NCI-H2196 treated with DMSO at 0.1 percent for 48 hours (cell line): Measurements from ENCODE around the gene CROCC2.

Experiments
- DNase-seq: peaks from one replicate; lab custom pipeline; 2025; ENCODE audit not compliant: unreplicated experiment; lab: John Stamatoyannopoulos, UW

Gene CROCC2

DNA sequence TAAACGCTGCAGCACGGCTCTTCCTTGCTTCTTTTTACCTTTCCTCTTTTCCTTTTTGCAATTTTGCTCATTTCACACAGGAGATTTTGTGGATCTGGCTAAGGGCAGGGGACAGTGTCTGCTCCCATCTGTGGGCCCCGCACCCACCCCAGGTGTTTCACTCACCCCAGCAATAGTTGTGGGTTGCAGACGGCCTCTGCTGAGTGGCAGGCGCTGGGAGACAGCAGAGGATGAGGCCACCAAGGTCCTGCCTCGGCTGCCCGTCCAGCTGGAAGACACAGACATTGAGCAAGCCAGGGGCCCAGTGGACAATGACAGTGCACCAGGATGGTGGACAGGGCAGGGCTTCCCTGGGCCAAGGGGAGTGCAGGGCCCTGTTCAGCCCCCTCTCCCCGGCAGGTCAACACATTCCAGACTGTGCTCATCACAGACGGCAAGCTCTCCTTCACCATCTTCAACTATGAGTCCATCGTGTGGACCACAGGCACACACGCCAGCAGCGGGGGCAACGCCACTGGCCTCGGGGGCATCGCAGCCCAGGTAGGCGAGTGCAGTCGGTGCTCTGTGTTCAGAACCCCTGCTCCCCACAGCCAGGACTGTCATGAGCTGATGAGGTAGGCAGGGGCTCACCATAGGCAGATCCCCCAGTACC lies 127.3 kb downstream of the CROCC2 start:
- DNase-seq: no peak

DNA sequence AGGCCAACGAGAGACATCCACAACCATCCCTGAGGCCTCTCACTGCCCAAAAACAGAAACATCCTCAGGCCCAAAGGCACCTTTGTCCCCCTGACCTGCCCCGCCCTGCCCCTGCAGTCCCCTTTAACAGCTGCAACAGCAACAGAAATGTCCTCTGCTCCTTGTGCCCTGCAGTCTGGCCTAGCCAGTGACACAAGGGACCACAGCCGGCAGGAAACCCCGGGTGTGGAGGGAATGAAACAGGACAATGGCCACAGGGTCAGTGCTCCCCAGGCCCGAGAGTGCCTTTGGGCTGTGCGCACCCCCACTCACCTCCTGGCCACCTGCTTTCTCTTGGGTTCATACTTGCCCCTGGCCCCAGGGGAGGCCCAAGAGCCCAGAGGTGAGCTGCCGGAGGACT lies 127.9 kb downstream of the CROCC2 start:
- DNase-seq: no peak

DNA sequence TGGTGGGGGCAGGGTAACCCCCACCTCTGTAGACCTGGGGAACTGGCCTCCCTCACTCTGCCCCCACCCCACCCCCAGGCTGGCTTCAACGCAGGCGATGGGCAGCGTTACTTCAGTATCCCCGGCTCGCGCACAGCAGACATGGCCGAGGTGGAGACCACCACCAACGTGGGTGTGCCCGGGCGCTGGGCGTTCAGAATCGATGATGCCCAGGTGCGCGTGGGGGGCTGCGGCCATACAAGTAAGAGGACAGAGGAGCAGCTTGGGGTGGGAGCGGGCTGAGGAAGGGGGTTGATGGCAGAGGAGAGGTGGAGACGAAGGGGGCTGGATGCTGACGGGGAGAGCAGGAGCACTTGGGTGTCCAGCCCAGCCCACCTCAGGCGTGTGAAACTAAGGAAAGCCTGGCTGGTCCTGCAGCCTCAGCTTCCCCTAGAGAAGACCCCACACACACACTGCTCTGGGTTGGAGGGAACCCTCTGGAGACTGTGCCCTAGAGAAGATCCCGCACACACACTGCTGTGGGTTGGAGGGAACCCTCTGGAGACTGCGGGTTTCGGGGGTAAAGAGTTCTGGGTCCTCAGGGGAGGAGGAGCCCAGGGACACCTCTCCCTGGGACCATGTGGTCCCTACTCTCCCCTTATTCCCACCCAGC lies 128.5 kb downstream of the CROCC2 start:
- no peak for DNase-seq

DNA sequence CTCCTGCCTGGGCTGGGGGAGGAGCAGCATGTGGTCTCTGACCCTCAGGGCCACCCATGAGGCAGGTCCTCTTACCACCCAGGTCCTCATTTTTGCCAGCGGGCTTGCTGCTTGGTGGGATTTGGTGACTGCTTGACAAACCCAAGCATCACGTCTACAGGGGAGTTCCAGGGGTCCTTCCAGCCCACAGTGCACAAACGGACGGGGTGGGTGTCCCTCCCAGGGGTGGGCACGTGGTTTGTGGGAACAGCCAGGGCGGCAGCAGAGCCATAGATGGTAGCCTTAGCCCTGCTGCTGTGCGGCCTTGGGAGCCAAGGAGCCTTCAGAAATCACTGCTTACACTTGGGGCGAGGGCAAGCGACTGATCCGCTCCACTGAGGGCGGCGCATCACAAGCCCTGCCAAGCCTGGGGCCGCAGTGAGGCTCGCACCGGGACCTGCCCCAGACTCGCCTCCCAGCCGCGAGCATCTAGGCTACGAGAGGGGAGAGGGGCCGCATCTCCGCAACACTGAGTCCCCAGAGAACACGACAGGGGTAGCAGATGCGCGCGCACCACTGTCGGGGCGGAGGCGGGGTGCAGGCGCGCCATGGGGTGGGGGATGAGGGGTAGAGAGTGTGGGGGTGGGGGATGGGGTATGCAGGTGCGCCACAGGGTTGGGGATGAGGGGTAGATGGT lies 129.1 kb downstream of the CROCC2 start:
- DNase-seq: no peak

DNA sequence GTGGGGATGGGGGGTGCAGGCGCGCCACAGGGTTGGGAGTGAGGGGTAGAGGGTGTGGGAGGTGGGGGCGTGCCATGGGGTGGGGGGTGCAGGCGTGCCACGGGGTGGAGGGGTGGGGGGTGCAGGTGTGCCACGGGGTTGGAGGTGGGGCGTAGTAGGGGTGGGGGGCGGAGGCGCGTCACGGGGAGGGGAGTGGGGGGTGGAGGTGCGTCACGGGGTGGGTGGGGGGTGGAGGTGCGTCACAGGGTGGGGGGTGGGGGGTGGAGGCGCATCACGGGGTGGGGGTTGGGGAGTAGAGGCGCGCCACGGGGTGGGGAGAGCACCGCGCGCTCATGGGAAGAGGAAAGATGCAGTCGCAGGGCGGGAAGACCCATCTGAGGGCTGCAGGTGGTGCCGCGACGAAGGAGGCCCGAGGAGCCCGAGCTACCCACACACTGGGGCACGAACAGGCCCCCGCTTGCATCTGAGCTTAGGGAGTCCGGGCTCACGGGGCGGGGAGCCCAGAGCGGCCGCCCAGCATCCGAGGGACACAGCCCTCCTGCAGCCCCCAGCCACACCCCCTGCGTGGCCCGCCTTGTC lies 129.8 kb downstream of the CROCC2 start:
- DNase-seq: no peak

DNA sequence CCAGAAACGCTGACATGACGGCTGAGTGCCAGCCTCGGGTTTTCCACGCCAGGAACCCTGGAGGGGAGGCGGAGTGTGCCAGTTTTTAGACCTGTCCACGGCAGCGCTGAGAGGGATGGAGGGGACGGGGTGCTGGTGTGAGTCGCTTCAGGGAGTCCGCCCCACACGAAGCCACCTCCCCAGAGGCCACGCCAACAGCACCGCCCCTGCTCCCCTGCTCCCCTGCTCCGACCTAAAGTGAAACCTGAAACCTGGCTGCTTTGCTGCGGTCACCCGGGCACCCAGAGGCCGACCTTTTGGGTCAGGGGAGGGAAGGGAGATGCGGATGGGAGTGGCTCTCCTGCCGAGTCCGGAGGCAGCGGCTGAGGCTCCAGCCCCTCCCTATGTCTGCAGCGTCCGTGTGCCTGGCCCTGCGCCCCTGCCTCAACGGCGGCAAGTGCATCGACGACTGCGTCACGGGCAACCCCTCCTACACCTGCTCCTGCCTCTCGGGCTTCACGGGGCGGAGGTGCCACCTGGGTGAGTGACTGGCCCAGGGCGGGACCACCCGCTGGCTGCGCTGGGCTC lies 130.3 kb downstream of the CROCC2 start:
- DNase-seq: peak; percentile 22

DNA sequence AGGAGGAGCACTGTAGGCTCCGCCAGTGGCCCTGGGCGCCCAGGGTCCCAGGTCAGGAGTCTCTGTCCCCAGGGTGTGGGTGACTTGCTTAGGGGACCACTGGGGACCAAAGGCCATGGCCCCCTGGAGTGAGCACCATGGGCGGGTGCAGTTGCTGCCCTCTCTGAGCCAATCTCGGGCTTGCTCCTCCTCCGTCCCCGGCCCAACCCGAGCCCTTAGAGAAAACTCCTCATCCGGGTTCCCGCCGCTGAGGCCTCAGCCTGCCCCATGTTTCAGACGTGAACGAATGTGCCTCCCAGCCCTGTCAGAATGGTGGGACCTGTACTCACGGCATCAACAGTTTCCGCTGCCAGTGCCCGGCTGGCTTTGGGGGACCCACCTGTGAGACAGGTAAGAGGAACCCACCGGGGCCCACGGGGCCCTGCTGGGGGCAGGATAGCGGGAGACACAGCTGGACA lies 130.9 kb downstream of the CROCC2 start:
- no peak for DNase-seq

DNA sequence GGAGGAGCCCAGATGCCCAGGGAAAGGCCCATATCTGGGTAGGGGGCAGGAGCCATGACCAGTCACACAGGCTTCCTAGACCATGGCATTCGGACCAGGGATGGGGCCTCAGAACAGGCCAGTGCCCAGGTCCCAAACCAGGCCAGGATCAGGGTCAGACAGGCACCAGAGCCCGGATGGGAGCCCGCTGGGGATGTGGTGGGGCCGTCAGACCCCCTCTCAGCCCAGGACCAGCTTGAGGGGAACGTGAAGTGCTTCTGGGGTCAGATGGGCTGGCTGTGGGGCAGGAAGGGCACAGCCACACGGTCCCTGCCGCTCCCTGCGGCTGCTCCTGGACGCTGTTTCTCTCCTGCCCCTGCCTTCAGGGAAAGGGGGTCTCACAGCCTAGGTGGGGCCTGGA lies 131.4 kb downstream of the CROCC2 start:
- DNase-seq: no peak

DNA sequence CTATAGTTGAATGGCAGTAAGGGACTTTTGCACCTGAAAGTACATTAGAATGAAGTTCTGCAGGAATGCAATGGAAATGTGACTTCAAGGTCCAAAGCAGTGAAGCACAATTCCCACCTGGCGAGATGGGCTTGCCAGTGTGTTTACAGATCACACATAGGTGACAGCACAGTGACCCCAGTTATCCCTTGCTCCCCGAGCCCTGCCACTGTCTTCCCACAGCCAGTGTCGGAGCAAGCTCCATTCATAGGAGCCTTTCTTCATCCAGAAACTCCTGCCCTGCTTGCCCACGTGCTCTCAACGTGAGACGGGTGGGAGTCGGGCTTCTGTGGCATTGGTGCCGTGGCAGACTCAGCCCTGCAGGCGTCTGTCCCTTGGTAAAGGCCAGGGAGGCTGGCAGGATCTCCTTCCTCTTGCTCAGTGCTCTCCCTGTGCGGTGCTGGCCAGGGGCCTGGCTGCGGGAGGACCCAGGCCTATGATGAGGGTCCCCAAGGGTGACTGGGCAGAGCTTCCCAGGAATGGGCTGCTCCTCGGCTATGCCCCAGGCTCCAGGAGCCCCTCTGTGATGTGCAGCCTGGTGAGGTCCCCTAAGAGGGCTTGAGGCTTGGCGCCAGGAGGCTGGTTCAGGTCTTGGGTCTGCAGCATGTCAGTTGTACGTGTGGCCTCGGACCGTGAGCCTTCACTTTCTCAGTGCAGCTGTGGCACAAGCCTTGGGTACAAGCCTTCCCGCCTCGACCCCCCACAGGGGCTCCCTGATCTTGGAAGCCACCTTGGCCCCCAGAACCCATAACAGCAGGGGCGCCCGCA lies 132.4 kb downstream of the CROCC2 start:
- no peak for DNase-seq

DNA sequence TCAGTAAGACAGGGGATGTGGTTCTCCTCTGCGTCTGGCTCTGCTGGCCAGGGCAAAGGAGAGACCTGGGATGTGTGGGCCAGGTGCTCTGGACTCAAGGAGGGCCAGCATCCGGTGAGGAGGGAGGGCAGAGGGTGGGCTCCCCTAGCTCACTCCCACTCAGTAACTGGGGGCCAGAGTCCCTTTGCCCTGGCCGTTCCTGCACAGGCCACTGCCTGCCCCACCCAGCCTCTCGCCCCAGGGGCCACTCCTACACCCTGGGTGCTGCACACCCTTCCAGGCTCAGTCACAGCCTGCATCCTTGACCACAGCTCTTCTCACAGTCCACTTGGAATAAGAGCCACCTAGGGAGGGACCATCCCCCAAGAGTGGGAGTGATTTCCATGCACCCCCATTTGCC lies 133.3 kb downstream of the CROCC2 start:
- no peak for DNase-seq

DNA sequence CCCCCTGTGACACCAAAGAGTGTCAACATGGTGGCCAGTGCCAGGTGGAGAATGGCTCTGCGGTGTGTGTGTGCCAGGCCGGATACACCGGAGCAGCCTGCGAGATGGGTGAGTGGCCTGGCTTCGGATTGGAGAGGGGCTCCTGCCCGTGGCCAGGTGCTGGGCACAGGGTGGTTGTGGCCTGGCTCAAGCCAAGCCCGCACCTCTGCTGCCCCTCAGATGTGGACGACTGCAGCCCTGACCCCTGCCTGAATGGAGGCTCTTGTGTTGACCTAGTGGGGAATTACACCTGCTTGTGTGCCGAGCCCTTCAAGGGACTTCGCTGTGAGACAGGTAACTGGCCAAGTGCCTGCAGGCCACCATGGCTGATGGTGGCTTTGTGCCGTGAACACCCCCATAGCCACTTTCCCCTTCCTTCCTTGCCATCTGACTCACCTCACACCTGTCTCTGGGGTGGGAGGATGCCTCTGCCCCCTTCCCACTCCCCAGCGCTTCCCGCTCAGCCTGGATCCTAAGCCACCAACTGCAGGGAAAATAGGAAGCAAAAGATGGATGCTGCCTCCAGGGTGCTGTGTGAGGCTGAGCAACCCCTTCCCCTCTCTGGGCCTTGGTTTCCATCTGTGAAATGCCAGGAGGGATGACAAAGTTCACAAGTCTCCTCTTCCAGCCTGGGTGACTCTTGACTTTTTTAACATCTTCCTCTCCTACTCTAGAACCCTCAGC lies 134.1 kb downstream of the CROCC2 start:
- DNase-seq: no peak

DNA sequence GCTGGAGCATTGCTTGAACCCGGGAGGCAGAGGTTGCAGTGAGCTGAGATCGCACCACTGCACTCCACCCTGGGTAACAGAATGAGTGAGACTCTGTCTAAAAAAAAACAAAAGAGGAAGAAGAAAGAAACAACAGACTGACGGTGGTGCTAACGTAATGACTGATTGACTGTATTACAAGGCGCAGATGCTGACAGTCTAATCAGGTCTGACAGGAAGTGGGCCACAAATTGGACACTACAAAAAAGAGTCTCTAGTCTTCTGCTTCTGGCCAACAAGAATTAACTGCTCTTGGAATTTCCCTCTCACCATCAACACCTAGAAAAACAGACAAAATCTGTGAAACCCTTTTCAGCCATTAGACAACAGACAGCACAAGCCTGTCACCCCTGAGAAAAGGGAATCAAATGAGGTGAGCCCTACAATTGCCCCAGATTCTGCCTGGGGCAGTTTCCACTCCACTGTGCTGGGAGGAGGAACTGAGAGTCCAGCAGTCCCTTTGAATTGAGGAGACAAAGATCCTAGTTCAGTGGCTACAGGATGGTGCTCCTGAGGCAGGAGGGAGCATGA lies 135.5 kb downstream of the CROCC2 start:
- no peak for DNase-seq
